ENCODE results near the gene MYL4.
"Not testable (repeated sequence)": the region's sequence is repeated elsewhere in the genome, so short reads cannot be mapped to it uniquely, and the experiment has no call there.

The MYL4 gene

GRCh38 chr17:47192554-47192953 lies 16.6 kb upstream of the MYL4 start:
- in situ Hi-C loops (cut with MboI; ENCODE audit: low sequenced_read_pairs): no loop called here

DNA sequence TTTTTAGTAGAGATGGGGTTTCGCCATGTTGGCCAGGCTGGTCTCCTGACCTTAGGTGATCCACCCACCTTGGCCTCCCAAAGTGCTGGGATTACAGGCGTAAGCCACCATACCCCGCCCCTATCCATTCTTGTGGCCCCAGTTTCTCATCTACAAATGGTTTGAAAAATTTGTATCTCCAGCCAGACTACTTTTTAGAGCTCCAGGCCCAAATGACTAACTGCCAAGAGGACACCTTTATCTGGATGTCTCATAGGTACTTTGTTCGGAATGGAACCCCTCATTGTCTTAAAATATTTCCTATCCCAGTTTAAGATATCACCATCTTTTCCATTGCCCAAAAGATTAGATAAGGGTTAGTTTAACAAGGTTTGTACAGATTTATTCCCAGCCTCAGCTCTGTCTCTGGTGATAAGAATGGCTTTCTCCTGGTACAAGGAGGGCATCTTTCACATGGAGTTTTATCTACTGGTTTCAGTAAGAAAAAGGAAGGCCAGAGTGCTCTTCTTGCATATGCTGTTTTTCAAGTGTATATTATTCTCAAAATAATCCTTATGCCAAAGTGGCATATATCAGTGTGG lies 15.1 kb upstream of the MYL4 start:
- in situ Hi-C loops (cut with MboI; ENCODE audit: low sequenced_read_pairs): no loop called here

DNA sequence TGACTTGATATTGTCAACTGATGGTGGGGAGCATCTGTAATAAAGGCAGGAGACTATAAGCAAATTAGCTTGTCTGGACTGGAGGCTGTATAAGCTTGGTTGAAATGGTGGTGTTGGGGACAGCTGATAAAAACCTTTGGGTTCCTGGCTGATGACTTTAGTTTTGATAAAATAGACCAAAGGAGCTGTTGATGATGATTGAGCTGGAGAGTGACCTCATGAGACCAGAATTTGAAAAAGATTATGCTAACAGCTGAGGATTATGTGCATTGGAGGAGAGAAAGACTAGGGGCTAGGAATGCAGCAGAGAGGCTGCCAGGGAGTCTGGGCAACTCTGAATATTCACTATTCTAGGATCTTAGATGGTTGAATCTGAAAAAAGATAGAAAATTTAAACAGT lies 11.3 kb upstream of the MYL4 start:
- in situ Hi-C loops (cut with MboI; ENCODE audit: low sequenced_read_pairs): no loop called here

- in situ Hi-C loops (cut with MboI; ENCODE audit: low sequenced_read_pairs): no loop called here
These were observed 9.4 kb upstream of the MYL4 start for GRCh38 chr17:47199627-47200324.

GRCh38 chr17:47200325-47200664 lies 8.9 kb upstream of the MYL4 start:
- in situ Hi-C loops (cut with MboI; ENCODE audit: low sequenced_read_pairs): no loop called here

DNA sequence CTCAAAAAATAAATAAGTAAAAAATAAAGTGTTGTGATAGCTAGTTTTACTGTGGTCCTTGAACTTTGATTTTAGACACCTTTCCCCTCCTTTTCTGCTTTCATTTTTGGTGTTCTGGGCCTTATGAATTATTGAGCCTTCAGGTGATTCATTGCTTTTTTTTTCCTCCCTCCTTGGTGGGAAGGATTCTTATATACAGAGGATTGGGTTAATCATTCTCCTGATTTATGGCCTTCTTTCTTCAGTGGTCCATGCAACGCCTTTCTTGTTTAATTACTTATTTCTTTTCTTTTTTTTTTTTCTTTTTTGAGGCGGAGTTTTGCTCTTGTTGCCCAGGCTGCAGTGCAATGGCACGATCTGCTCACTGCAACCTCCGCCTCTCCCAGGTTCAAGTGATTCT lies 8.0 kb upstream of the MYL4 start:
- in situ Hi-C loops (cut with MboI; ENCODE audit: low sequenced_read_pairs): no loop called here

GRCh38 chr17:47203984-47204721 lies 5.0 kb upstream of the MYL4 start:
- in situ Hi-C loops (cut with MboI; ENCODE audit: low sequenced_read_pairs): no loop called here

DNA sequence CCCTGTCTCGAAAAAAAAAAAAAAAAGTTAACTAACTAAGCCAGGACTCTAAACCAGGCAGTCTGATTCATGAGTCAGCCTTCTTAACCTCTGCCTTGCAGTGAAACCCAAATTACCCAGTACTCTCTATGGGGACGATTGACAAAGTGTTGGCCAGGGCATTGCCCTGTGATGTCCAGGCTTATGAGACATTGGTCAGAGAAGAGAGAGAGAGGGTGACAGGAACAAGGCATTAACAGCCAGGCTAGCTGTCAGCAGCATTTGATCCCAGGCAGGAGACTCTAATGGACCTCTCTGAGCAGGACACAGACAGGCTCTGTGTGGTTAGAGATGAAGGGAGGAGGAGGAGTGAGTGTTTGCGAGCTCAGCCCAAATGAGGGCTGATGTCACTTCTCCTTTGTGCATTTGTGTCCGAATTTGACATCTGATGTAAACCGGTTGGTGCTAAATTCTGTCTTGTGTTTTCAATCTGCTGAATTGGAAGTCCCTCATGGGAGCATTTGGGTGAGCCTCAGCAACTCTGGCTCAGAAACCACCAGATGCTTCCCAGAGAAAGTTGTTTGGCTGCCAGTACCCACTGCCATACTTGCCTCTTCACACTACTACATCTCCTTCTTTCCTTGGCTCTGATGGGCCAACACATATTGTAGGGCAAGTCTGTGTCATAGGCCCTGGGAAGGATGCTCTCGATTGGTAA lies 4.3 kb upstream of the MYL4 start:
- in situ Hi-C loops (cut with MboI; ENCODE audit: low sequenced_read_pairs): no loop called here

DNA sequence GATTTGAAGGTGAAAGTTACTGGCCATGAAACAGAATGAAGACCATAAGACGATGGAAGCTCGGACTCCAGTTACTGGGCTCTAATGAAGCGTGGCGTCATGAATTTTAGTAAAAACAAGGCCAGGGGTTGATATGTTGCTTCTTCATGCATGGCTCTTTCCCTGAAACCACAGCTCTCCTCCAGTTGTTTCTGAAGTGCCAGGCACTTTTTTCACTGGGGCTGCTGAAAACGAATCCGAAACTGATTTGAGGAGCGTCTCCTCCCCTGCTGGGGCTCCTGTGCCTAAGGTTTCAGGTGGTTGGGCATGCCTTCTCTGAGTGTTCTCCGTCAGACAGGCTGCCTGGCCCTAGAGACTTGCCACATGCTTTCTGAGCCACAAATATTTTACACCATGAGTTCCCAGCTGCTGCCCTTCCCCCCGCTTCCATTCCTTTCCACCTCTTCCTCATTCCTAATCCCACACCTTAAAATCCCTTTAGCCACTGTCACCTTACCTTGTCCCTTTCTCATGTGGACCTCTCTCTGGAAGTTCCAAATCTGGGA lies 3.7 kb upstream of the MYL4 start:
- in situ Hi-C loops (cut with MboI; ENCODE audit: low sequenced_read_pairs): no loop called here

DNA sequence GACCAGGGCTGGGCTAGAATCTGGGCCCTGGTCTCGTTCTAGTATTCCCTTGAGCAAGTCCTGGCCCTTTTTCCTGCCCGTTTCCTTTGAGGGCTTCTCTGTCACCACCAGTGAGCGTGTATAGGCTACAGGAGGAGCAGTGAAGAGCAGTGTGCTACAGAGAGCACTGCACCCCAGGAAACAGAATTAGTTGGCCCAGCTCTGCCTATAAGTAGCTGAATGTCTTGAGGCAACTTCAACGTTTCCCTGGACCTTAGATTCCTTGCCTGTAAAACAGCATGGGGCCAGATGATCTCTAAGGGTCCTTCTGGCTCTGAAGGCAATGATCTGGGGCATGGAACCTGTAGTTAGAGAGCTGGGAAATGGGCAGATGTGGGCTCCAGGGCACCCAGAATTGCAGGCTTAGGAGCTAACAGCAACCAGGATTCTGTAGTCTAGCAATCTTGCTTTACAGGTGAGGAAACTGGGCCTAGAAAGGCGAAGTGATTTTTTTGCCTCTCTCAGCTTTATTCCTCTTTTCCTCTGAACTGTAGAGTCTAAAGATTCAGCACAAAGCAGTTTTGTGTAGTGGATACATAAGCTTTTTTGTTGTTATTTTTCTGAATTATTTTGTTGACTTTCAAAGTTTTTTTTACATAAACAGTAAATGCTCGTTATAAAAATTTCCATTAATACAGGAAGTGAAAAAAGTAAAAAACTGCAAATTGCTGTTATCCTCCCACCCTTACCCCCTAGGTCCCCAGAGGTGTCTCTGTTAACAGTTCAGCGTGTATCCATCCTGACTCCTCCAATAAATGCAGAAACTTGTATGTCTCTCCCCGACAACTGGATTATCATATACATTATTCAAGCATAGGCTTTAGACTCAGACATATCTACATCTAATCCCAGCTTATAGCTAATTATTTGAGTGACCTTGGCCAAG lies 1.7 kb upstream of the MYL4 start:
- in situ Hi-C loops (cut with MboI; ENCODE audit: low sequenced_read_pairs): no loop called here

DNA sequence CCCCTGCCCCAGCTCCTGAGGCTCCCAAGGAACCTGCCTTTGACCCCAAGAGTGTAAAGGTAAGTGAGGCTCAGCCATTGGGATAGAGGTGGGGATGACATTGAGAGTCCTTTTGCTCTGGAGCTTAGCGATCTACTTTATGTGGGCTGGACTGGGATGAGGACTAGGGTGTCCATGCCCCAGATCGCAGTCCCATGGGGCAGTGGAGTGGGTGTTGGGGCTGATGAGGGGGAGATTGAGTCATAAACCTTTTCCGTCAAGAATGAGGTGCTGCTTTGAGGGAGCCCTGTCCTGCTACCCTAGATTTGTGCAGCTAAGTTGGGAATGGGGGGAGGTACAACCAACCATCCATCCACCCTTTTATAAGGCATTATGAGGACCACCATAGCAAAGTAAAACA lies 351 bp downstream of the MYL4 start:
- in situ Hi-C loops (cut with MboI; ENCODE audit: low sequenced_read_pairs): no loop called here

- in situ Hi-C loops (cut with MboI; ENCODE audit: low sequenced_read_pairs): no loop called here
These were observed 957 bp downstream of the MYL4 start for GRCh38 chr17:47210105-47210504.

DNA sequence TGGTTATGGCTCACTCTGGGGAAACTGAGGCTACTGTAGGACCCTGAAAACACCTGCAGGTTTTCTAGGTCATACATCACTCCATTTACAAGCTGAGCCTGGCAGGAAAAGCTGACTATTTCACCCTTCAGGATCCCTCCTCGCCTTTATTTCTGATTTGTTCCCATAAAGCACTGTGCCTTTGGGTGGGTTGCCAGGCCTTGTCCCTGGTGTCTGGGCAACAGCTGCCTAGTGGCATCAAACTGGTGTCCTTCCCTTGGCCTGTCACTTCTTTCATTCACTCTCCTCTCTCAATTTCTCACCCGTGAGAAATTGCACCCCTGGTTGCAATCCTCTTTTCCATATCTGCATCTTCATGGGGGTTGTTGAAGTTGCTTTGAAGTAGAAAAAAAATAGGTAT lies 1.6 kb downstream of the MYL4 start:
- in situ Hi-C loops (cut with MboI; ENCODE audit: low sequenced_read_pairs): no loop called here

GRCh38 chr17:47212458-47212857 lies 3.3 kb downstream of the MYL4 start:
- in situ Hi-C loops (cut with MboI; ENCODE audit: low sequenced_read_pairs): no loop called here

- in situ Hi-C loops (cut with MboI; ENCODE audit: low sequenced_read_pairs): no loop called here
These were observed 4.4 kb downstream of the MYL4 start for GRCh38 chr17:47213540-47213939.

- in situ Hi-C loops (cut with MboI; ENCODE audit: low sequenced_read_pairs): no loop called here
These were observed 5.8 kb downstream of the MYL4 start for GRCh38 chr17:47214931-47215330.

DNA sequence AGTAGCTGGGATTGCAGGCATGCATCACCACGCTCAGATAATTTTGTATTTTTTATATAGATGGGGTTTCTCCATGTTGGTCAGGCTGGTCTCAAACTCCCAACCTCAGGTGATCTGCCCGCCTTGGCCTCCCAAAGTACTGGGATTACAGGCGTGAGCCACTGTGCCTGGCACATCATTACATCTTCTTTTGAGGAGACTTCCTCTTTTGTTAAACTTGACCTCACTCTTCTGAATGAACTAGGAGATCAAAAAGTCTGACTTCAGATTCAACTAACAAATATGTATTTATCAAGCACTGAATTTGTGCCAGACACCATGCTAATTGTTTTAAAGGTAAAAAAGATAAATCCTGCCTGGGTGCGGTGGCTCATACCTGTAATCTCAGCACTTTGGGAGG lies 7.7 kb downstream of the MYL4 start:
- in situ Hi-C loops (cut with MboI; ENCODE audit: low sequenced_read_pairs): not testable (repeated sequence)

DNA sequence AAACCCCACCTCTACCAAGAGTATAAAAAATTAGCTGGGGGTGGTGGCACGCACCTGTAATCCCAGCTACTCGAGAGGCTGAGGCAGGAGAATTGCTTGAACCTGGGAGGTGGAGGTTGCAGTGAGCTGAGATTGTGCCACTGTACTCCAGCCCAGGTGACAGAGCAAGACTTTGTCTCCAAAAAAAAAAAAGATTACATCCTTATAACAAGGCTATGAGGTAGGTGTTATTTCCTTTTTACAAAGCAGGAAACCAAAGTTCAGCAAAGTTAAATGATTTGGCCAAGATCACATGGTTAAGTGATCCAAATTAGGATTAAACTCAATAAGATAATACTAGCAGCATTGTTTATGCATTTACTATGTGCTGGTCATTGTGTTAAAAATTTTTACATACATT lies 8.1 kb downstream of the MYL4 start:
- in situ Hi-C loops (cut with MboI; ENCODE audit: low sequenced_read_pairs): not testable (repeated sequence)

GRCh38 chr17:47218896-47219430 lies 9.8 kb downstream of the MYL4 start:
- in situ Hi-C loops (cut with MboI; ENCODE audit: low sequenced_read_pairs): no loop called here
